Measurements from ENCODE around the gene SLCO3A1.

SLCO3A1 gene

DNA sequence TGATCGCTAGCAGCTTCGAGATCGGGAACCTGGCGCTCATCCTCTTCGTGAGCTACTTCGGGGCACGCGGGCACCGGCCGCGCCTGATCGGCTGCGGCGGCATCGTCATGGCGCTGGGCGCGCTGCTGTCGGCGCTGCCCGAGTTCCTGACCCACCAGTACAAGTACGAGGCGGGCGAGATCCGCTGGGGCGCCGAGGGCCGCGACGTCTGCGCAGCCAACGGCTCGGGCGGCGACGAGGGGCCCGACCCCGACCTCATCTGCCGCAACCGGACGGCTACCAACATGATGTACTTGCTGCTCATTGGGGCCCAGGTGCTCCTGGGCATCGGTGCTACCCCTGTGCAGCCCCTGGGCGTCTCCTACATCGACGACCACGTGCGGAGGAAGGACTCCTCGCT, 62.5 kb downstream of the SLCO3A1 start:
- DNase-seq, result no peak

DNA sequence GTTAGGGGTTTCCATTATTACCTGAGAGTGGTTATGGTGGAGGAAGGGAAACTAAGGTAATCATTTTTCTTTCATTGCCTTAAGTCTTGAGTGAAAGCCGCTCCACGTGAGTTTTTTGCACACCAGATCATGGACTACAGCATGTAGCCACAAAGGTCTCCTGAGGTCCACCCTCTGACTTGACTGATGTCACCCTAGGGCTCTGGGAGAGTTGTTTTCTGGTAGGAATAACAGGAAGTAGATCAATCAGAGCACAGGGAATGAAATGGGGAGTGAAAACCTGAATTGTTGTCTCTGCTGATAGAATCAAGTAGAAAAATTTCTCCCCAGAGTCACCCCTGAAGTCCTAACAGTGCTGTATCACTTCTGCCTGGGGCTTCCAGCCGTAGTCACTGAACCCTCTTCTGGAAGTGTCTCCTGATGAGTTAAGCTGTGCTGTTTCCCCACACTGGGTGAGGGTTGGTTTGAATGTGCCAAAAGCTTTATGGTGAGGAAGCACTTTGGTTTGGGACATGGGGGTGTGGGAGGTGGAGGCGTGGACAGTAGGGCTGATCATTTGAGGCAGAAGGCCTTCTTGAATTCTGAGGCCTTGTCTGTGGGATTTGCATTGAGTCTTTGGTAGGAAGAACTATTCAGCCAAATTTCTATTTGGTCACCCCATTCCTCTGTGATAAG, 64.3 kb downstream of the SLCO3A1 start:
- DNase-seq, result no peak

DNA sequence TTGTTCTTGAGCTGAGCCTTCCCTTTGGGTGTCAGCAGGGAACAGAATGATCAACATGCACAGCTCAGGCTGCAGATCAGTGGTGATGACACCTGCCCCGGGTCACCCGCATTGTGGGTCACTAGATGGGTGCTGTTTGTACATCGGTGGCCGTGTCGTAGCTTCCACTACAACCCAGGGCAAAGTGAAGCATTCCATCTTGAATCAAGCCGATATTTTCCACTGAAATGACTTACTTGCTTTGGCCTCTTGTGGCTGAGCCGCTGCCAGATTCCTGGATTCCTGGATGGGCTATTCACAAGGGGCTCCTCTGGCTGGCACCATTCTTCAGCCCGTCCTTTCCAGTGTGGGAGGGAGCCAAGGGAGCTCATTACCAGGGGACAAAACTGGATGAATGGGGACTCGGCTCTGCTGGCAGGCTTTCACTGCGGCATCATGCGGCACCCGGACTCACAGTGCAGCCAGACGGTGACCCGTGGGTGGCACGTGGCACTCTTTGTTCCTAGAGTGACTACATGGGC, 65.6 kb downstream of the SLCO3A1 start:
- DNase-seq, result no peak

DNA sequence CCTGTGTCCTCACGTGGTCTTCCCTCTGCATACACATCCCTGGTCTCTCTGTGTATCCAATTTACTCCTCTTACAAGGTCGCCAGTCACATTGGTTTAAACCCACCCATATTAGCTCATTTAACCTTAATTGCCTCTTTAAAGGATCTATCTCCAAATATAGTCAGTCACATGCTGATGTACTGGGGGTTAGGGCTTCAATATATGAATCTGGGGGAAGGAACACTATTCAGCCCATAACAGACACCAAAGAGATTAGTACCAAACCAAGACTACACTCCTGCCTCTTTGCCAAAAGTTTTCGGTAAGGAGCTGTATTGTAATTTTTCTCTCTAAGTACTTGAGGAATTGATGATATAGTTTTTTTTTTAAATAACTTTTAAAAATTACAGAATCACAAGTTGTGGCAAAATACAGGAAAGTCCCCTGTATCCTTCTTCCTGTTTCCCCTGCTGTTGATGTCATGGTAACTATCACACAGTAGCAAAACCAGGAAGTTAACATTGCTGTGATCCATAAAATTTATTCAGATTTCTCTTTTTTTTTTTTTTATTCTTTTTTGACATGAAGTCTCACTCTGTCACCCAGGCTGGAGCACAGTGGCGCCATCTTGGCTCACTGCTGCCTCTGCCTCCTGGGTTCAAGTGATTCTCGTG, 67.8 kb downstream of the SLCO3A1 start:
- no peak for DNase-seq

DNA sequence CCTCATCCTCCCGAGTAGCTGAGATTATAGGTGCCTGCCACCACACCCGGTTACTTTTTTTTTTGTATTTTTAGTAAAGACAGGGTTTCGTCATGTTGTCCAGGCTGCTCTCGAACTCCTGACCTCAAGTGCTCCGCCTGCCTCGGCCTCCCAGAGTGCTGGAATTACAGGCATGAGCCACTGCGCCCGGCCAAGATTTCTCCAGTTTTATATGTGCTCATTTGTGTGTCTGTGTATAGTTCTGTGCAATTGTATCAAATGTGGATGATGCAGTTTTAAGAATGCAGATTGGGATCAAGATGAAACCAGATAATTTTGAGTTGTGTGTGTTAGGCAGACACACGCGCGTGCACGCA, 68.3 kb downstream of the SLCO3A1 start:
- no peak for DNase-seq

DNA sequence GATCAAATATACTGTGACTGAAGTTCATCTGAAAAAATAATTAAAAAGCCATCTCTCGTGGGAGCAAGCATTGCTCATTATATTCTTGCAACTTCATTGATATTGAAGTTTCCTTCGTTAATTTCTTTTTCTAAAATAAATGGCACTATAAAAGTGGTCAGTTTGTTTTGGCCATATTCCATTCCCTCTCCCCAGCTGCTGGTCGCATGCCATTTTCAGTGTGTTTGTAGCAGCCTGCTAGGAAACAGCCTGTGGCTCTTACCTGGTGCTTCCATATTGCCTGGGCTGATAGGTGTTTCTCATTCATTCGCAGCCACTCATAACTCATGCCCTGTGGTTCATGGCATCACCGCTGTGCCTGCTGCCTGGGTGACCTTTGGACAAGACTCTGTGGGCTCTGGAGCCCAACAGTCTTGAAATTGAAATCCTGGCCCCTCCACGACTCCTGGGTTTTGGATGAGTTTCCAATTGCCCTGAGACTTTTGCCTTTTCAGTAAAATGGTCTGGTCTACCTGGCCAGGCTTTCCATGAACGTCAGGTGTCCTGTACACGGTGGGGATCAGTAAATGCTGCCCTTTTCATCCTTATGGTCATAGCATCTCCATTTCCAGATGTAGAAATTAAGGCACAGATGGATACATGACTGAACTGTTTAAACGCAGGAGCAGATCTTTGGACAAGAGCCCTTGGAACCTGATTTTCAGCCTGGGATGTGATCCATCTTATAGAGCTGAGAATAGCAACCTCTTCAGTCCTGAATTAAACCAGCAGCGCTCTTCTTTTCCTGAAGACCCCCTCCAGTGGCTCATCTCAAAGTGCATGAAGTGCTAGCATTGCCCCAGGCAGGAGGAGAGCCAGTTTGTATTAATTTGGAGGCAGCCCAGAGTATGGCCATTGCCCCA, 69.4 kb downstream of the SLCO3A1 start:
- no peak for DNase-seq

DNA sequence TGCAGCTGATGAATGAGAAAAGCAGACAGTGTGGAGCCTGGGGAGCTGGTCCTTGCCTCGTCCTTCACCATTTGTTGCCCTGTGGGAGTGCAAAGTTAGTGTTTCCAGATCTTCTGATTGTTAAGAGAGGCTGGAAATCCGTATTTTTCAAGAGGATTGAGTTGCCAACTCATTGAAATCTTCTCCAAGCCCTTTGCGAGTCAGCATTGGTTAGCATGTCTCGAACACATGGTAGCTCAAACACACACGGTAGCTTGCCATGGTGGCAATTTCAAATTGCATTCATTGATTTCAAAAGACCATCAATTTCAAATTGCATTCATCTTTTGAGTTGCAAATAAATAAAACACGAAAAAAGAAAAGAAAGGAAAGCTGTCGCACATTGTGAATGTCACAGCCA, 70.7 kb downstream of the SLCO3A1 start:
- no peak for DNase-seq

DNA sequence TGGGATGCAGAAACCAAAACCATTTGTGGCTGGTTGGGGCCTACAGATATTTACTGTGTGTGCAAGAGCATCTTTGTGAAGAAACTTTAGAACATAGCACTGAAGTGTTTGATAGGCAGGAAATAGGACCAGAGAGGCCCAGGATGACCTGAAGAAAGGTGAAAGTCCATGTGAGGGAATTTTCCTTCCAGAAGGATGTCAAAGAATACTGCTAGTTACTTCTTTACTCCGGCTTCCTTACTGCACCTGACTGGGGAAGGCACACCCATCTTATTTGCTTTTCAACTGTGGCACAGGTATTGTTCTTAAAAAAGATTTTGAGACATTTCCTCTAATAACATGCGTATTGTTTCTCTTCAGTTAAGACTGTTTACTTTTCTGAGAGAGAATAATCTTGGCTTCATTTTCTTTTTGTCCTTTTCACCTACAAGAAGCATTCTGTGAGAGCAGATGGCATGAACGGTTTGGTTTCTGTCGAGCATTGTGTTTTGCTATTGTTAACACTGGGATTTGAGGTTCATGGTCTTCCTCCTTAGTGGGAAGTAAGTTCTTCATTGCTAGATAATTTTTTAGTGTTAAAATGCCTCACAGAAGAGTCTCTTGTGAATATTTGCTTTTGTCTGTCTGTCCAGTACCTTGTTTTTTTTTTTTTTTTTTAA, 71.5 kb downstream of the SLCO3A1 start:
- DNase-seq, result no peak

DNA sequence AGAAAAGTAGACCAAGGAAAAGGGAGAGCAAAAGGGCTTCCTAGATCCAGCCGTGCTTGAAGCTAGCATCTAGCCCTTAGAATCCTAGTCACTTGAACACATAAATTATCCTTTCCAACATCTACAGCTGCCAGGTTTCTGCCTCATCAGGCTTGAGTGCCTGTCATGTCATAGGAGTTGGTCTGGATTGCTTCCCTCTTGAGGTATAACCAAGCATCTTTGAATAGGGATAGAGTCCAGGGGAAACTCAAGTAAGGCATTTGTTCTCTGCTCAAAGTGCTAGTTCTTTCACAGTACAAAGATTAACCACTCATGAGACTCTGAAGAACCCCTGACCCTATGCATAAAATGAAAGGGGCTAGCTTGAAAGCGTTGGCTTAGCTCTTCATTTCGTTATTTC, 72.3 kb downstream of the SLCO3A1 start:
- no peak for DNase-seq

DNA sequence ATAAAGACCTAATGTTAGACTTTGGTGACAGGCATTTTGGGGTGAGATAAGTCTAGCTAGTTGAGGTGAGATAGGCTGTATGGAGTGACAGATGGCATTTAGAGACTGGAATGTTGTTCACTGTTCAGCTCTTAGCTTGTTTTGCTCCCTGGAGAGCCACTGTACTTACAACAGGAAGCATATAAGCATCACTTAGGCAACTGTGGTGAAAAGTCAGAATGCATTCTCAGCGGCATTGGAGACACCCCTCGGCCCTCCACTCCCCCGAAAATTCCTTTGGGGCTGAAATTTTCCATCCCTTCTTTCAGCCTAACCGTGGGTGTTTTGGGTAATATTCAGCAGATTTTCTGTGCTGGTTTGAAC, 73.4 kb downstream of the SLCO3A1 start:
- DNase-seq, result no peak

DNA sequence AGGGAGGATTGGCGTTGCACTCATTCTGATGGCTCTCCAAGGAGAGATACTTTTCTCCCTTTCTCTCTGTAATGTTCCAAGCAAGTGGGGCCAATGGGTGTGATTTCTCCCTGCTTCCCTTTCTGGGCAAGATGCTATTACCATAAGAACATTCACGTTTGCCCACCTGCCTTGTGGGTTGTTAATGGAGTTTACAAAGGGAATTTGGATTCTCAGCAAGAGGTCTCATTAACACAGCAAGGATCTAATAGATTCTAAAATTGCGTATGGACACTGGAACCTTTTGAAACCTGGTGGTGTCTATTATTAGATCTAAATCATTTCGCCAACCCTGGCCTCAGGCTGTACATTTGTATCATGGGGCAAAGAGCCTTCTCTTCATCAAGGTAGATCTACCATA, 74.1 kb downstream of the SLCO3A1 start:
- no peak for DNase-seq

DNA sequence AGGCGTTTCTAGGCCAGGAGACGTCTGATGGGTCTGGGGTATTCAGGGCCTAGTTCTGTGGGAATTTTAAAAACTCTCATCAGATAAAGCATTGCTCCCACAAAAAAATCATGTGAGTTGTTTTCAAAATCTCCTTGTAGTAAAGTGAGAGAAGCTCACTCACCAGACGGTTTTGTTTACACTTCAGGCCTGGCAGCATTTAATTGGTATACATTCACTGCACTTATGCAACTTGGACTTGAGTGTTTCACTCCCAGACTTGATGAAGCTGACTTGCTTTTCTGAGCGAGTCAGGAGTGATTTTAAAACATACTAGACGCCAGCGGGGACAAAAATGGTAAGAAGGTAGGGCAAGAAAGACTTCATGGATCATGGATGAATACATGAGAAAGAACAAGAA, 75.2 kb downstream of the SLCO3A1 start:
- no peak for DNase-seq

DNA sequence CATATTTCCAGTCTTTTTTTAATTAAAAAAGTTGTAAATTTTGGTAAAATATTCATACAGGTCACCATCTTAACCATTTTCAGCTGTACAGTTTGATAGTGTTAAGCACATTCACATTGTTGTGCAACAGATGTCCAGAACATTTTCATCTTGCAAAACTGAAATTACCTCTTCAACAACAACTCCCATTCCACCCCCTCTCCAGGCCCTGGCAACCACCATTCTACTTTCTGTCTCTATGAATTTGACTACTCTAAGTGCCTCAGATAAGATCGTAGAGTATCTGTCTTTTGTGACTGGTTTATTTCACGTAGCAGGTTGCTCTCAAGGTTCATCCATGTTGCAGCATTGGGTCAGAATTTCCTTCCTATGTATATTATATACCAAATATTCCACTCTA, 76.0 kb downstream of the SLCO3A1 start:
- DNase-seq, result no peak

DNA sequence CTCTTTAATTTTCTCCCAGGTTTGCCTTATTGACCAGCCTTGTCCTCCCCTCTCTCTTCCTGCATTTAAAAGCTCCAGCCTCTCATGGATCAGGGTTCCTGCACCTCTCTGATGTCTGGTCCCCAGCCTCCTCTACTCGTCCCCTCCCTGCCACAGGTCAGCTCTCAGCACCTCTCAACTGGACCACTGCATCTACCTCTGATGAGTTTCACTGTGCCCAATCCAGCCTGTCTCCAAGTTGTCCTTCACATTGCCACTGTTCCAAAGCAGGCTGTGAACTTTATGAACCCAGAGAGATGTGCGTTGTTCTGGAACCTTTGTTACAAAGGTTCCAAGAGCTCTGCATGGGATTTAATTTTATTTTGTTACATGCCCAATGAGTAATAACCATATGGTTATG, 76.6 kb downstream of the SLCO3A1 start:
- DNase-seq, result no peak

DNA sequence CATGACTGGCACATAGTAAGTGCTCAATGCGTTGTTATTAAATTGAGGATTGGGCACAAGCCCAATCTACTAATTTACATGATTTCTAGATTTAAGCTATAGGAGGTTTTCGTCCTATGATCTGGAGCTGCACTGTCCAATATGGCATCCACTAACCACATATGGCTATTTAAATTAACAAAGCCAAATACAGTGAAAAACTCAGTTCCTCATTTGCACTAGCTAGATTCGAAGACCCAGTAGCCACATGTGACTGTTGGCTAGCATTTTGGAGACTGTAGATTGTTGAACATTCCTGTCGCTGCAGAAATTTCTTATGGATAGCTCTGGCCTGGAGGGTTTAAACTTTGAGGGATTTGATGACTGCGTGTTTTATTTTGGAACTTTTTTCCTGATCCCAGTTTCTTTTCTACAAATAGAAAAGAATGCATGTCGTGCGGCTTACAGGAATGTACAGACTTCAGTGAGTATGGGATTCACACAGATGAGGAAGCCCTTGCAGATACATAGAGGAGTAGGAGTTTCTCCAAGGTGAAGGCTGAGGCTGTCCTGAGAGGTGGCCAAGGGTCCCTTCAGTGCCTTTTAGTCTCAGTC, 82.8 kb downstream of the SLCO3A1 start:
- no peak for DNase-seq

DNA sequence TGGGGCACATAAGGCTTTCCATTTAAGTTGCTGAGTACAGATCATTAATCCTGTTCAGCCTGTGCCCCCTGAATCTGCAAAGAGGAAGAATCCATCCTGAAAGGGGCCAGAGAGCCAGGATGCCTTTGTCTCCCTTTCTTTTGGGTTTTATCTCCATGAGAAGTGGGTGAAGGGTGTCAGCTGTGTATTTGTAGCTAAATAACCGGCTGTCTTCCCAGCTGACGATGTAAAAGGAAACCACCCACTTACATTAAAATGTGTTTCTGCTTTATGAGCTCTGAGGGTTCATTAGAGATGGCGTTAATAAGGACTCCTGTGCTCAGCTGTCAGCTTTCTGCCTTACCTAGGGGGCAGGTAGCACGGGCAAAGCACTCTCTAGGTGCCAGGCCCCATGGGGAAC, 83.4 kb downstream of the SLCO3A1 start:
- no peak for DNase-seq

DNA sequence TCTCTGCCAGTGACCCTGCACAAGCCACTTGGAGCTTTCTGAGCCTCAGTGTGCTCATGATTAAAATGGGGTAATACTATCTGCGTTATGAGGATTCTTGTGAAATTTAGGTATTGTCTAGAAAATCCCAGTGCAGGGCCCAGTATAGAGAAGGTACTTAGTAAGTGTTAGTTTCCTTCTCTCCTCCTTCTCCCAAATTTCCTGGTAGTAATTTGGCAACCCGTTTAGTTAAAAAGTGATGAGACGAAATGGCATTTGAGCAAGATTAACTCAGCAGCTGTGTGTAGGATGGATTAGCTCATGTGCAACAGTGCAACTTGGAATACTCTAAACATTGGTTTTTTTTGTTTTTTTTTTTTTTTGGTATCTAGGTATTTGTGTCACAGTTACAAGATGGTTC, 84.6 kb downstream of the SLCO3A1 start:
- no peak for DNase-seq

DNA sequence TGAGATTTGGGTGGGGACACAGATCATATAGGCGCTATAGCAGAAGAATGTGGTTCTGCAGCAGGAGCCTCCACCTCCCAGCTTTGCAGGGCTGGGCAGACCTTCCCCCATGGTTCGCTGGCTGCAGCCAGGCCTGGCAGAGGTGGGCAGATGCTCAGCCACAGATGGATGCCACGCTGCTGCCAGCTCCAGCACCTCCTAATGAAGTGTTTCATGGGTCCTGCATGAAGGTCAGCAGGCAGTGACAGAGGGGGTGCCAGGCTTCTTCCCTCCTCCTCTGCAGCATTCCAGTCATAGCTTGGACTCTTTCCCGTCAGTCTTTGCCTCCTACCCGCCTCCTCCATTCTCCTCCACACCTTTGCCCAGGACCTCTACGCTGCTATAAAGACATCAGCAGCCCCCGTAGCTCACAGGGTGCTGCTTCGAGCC, 85.9 kb downstream of the SLCO3A1 start:
- no peak for DNase-seq

DNA sequence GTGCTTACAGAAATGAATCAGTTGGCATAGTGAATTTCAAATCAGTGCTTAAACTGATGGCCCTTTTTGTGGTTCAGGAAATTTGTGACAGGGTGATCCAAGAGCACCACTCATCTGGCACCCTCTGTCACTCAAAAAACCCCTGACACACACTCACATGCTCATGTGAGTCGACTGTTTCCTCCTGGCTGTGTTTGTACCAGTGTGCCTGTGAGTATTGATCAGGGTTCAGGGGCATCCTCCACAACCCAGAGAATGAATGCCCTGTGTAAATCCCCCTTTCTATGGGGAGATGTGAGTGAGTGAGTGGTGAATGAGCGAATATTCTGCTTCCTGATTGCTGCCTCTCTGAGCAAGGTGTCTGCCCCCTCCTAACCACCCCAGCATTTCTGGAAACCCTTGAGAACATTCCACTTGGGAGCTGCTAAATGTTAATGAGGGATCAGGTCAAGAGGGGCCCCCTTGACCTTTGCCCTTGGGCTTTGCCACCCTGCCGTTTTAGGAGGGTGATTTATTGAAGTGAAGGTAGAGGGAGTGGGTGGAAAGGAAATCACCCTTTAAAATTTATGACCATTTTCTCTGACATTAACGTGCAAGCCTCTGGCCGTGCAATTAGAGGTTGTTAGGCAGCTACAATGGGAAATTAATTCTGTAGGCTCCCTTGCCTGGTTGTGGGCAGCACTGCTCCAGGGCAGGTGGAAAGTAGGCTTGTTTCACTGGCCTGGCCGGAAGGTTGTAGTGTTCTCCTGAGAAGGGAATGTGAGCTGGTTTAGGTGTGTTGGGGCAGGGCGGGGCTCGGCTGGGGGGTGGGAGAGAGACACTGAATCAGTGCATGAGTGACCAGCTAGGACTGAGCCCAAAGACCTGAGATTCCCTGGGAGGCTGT, 87.2 kb downstream of the SLCO3A1 start:
- DNase-seq, result no peak

DNA sequence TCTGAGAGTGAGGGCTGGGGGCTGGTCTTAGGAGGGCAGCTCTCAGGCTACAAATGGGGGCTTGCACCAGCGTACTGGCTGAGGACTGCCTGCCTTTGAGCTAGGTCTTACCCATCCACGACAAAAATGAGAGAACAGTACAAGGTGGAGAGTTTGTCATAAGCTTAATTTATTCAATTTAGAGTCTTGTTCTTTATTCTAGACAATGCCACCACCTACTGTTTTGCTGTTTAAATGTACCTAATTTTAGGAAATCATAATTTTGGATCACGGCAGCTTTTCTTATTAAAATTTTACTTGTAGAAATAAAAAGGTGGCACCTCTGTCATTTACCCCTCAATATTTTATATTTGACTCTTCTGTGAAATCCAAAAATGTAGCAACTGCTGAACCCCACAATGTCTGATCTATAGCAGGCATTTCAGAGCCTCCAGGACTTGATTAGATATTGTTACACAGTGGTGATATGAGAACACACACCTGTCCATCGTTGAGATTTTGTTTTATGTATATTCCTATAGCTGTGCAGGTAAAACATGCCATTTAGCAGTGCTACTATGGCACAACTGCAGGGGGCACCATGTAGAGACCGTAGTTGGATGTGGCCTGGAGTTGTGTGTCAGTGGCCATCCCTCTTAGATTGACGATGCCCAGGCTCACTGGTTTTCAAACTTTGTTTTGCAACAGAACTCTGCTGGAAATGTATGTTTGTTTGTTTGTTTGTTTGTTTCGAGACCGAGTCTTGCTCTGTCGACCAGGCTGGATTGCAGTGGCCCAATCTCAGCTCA, 88.6 kb downstream of the SLCO3A1 start:
- no peak for DNase-seq
